HL-60 (cell line): Measurements from ENCODE around the gene GPBP1.

Experiments used
- DNase-seq, 2 experiments: peaks; one replicate each; pipeline ENCODE4 v3.0.0-alpha.2; 2010 to 2020; ENCODE audit warnings: low read depth in 1 of 2, low spot score in 1 of 2
- H3K27ac ChIP-seq: fragments of 250-450 bp; sonication (Bioruptor Pico); replicated peaks from 2 replicates; pipeline ENCODE4 v1.5.1; 2020; ENCODE audit warnings: mild to moderate bottlenecking, moderate library complexity
- H3K27me3 ChIP-seq: fragments of 250-450 bp; sonication (Bioruptor Pico); 2 replicates; pipeline ENCODE4 v1.5.1; 2021; ENCODE audit warnings: mild to moderate bottlenecking, moderate library complexity; ENCODE audit not compliant: insufficient read depth, poor library complexity, severe bottlenecking
- H3K4me3 ChIP-seq: replicated peaks from 2 replicates; pipeline ENCODE4 v1.5.1; 2011; ENCODE audit warnings: mild to moderate bottlenecking, control low read depth, low read length; ENCODE audit not compliant: insufficient read depth
- CTCF ChIP-seq: IDR thresholded peaks from one replicate; pipeline ENCODE4 v1.5.1; 2011; ENCODE audit warnings: low read length, control low read depth, inconsistent platforms; ENCODE audit not compliant: insufficient read depth
- GABPA ChIP-seq: IDR thresholded peaks from 2 replicates; pipeline ENCODE4 v1.6.1; 2012; ENCODE audit warnings: low read depth
- POLR2AphosphoS5 ChIP-seq: IDR thresholded peaks from 2 replicates; pipeline ENCODE4 v1.6.1; 2012; ENCODE audit warnings: low read depth
- REST ChIP-seq: IDR thresholded peaks from 2 replicates; pipeline ENCODE4 v1.6.1; 2012; ENCODE audit warnings: low read depth; ENCODE audit not compliant: insufficient replicate concordance
- SPI1 ChIP-seq: IDR thresholded peaks from 2 replicates; pipeline ENCODE4 v1.6.1; 2012; ENCODE audit warnings: low read depth, mild to moderate bottlenecking, borderline replicate concordance

GPBP1 gene

GRCh38 chr5:57258052-57258451 is 84.2 kb downstream of the GPBP1 start:
- DNase-seq, result no peak
- H3K27ac ChIP-seq, result no peak overlapping the region
- no peak overlapping the region for H3K4me3 ChIP-seq
- no peaks in the 10 kb centered on the region for H3K27me3 ChIP-seq
- no peak for TF ChIP-seq POLR2AphosphoS5
- no peak for TF ChIP-seq SPI1
- no peak for TF ChIP-seq GABPA
- no peak for TF ChIP-seq REST
- no peak for TF ChIP-seq CTCF

- Histone ChIP-seq H3K4me3 (no peak overlapping the region), H3K27ac (no peak overlapping the region), H3K27me3 (no peaks in the 10 kb centered on the region)
- no peak for TF ChIP-seq CTCF
- no peak for TF ChIP-seq POLR2AphosphoS5
- no peak for TF ChIP-seq SPI1
- no peak for TF ChIP-seq GABPA
- TF ChIP-seq REST, result no peak
- DNase-seq, result no peak
Observed at GRCh38 chr5:57258943-57259342, 85.1 kb downstream of the GPBP1 start.

- H3K27me3 ChIP-seq, result no peaks in the 10 kb centered on the region
- no peak for DNase-seq
- TF ChIP-seq POLR2AphosphoS5 (no peak), CTCF (no peak), SPI1 (no peak), GABPA (no peak), REST (no peak)
- no peak overlapping the region for H3K4me3 ChIP-seq
- no peak overlapping the region for H3K27ac ChIP-seq
Observed at GRCh38 chr5:57259704-57260103, 85.8 kb downstream of the GPBP1 start.
